HG03469 (cell line): ENCODE data around the gene TTC7B.

ENCODE experiments used
- ATAC-seq: cut with Tn5 transposase; IDR thresholded peaks from one replicate; pipeline ENCODE4 v1.9.1; 2021; ENCODE audit warnings: mild to moderate bottlenecking, moderate library complexity, moderate number of reproducible peaks; ENCODE audit not compliant: unreplicated experiment

The TTC7B gene

DNA sequence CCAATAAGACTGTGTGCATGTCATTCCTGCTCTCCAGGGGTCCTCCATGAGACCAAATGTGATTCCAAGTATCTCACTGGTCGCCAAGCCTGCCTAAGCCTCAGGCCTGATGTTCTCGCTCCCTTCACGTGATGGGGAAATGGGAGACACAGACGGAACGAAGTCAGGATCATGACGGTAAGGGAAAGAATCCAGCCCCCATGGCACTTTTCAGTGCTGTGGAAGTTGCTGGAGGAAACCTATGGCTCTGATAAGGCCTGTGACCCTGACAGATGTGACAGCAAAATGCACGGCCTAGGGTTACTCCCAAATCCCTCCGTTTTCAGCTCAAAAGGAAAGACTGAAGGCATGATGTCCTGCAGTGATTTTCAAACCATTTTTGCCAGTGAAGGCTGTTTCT is 234.5 kb downstream of the TTC7B start:
- no peak for ATAC-seq

DNA sequence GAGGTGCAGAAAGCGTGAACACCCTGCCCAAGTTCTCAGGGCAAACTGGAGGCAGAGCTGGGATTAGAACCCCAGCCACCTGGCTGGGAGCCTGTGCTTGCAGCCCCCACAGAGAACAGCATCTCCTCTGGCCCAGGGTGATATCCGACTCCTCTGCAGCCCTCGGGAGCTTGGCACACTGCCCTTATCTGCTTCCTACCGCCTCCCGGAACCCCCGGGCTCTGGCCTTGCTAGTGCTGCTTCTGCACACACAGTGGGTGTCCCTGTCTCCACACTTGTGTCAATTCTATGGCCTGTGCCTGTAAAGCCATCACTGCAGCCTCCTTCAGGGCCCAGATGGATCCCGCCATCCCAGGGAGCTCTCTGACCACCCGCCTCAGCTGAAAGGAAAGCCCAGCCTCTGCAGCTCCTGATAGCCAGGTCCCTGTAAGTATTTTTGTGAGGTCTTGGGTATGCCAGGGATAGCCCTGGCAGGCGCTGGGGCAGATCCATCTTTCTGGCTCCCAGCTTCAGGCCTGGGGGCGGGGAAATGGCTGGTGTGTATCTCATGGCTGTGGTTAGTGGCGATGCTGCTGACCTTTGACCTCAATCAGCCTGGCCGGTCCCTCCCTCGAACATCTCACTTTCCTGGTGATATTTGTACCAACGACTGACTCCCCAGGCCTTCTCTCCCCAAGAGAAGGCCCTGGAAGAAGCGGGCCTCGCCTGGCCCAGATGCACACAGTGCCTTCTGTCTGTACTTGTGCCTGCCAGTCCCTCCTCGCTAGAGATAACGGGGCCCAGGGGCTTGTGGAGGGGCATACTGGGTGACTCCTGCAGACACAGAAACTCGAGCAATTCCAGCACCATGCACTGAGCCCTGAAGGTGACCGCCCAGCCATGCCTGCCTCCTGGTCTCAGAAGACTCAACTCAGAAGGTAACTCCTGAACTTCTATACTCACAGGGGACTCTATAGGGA is 235.6 kb downstream of the TTC7B start:
- no peak for ATAC-seq

DNA sequence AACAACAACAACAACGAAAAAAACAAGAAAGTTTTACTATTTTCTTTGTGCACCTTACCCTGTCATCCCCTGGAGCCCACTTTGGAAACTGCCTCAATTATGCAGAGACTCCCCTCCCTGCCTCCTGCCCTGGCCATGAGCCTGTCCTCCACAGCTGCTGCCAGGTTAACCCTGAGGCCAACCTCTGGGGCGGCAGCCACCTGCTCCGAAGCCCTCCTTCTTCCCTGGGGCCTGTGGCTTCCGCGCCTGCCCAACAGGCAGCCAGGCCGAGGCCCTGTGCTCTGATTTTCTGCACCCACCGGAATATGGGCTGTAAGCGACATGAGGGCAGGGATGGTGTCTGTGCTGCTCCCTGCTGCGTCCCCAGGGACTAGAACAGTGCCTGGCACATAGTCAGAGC is 236.4 kb downstream of the TTC7B start:
- no peak for ATAC-seq

DNA sequence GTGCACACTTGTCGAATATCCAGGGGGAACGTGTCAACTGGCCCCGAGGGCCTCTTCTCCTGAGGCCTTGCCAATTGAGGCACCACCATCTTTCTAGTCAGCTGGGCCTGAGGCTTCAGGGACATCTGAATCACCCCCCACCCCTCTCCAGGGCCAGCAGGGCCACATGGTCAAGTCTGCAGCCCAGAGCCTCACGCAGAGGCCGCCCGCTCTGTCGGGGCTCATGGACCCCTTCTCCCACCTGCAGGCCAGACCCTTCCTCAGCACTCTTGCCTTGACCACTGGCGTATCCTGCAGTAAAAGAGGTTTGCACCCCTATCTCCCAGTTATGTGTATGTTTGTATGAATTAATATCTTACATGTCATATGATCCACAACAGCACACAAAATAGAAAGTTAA is 237.1 kb downstream of the TTC7B start:
- no peak for ATAC-seq

DNA sequence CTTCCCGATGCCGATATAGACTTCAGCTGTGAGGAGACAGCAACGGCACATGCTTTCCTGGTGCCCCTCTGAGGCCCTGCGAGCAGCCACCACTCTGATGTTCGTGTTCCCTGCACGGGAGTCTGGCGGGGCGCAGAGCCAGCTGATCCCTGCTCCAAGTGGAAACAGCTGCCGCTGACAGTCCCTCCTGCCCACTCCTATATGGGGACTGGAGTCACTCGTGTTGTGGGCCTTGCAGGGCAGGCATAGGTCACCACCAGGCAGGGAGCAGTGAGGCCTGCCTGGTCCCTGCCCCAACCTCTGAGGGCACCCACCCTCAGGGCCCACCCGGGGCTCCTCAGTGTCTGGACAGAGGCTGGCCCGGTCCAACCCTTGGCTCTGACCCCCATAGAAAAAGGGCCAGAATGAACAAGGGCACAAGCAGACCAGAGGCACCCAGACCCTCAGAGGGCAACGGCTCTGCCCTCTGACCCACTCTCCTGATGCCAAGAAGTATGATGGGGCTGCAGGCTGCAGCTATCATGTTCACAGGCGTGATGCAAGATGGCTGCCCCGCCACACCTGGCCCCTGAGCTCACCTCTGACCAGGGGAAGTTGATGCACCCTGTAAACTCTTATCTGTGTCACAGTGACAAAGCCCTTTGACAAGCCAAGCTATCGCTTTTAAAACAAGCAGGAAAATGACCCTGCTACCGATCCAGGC is 237.8 kb downstream of the TTC7B start:
- no peak for ATAC-seq

DNA sequence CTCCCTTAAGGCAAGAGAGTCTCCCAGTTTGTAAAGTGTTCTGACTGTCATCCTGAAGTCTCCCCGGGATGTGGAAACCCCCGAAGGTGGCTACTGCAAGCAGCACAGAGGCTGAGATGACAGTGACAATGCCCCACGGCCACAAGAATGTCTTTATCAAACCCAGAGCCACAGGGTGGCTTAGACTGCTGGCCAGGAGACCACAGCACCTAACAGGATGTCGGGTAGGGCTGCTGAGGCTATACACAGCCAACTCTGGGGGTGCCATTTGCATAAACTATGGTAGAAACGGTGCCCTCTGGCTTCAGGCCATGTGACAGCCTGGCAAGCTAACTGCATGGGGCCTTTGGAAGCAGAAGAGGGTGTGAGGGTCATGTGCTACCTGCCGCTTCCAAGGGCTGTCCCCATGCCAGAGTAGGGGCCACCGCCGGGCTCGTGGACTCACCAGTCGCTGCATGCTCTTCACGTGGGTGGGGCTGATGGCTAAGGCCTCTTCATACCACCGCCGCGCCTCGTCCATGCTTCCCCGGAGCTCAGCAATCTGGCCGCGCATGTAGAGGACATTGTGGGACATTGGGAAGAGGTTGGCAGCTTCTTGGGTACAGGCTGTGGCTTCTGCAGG is 238.5 kb downstream of the TTC7B start:
- no peak for ATAC-seq

DNA sequence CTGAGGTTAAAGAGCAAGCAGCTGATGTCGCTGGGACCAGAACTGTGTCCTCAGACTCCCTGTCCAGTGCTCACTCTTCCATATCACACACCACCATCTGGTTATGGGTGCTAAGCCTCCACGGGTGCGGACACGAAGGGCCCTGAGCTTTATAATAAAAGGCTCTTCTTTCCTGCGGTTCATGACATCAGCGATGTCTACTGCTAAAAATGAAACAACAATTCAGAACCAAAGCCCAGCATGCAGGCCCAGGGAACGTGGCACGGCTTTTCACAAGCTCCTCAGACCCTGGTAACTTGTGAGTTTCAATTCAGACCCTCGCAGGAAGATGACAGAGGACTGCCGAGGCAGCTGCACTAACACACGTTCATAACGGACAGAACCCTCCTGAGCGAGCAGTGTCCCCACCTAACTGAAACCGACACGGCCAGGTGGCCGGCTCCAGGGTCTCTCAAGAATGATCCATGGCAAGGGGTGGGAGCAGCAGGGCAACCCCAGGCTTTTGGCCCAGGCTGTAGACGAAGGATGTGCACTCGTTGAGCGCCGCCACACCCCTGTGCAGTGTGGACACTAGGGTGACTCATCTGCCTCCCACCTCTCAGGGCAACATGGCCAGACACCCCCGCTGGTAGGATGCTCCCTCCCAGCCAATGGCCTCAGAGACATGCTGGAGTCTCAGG is 239.1 kb downstream of the TTC7B start:
- ATAC-seq, result no peak

DNA sequence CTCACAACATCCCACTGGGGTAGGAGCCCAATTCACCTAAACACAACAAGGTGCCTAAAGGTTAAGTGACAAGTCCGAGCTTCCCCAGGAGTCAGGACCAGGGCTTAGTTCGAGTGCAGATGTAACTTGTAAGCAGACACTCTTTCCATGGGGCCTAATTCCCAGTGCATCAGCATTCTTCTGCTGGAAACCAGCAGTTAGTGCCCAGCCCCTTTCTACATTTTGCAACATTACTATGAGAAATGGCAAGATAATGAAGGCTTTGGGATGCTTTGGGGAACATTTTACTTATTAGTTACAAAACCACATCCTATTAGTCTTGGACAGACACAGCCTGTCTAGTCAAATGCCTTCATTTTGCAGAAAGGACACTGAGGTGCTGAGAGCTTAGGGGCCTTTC is 239.6 kb downstream of the TTC7B start:
- ATAC-seq, result no peak

DNA sequence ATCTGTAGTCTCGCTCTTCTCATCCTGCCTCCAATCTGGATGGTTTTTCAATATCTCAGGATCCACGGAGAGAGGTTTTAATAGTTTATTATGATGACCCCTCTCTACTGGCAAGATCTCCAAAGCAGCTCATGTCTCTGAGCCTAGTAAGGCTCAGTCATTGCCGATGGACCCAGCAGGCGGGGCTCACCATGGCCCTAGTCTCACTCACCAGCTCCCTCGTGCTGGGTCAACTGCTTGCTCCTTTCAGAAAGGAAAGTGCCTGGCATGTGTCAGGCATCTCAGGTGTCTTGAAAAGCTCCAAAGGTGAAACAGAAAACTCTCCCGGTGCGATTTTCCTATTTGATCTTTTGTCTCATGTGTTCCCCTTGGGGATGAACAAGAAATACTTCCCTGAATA is 240.4 kb downstream of the TTC7B start:
- ATAC-seq, result no peak

DNA sequence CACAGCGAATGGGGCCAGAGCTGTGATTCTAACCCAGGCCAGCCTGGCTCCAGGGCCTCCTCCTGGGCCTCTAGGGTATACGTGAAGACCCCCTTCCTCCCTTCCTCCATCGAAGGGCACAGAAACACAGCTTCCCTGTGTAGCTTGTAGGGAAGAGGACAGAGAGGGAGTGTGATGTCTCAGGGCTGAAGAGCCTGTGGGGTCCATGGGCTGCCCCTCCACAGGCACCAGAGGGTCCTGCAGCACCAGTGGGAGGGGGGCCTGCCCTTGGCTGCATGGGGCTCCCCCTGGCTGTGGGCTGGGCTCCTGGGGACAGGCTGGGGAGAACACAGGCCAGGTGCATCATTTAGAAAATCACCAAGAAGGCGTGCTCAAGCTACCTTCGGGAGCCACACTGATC is 240.9 kb downstream of the TTC7B start:
- no peak for ATAC-seq

DNA sequence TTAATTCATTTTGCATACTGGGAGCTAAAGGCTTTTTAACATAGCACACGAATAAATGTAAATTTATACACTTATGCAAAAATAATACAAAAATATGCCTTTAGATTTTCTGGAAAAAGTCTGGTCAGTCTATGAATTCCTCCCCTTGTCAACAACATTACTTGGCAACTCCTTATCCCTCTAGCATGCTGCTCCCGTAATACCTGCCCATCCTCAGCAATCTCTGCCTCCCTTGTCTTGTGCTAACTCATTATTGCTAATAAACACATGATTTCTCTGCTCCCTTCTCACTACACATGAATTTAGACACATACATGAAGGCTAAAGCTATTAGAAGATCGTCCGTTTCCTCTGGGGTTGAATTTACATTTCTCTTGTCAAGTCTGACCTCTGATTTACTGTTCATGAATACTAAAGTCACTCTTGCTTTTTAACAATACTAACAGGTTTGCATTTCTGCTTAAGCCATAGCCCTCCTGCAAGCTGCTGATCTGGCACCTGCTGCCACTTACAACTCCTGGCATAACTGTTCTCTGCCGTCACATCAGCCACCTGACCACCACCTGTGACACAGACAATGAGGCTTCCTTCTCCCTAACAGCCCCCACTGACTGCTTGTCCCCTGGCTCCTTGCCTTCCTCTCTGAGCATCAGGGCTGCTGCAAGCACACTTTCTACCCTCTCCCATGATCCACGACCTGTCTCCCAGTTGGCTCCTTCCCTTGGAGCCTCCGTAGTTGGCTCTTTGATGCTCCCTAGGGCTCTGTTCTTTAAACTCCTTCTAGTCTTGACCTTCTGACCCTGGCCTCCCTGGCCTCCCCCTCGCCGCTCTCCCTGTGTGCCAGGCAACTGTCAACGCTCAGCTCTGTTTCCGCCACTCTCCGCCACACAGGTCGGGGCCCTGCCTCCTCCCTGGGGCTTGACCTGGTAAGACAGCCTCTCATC is 241.8 kb downstream of the TTC7B start:
- no peak for ATAC-seq

DNA sequence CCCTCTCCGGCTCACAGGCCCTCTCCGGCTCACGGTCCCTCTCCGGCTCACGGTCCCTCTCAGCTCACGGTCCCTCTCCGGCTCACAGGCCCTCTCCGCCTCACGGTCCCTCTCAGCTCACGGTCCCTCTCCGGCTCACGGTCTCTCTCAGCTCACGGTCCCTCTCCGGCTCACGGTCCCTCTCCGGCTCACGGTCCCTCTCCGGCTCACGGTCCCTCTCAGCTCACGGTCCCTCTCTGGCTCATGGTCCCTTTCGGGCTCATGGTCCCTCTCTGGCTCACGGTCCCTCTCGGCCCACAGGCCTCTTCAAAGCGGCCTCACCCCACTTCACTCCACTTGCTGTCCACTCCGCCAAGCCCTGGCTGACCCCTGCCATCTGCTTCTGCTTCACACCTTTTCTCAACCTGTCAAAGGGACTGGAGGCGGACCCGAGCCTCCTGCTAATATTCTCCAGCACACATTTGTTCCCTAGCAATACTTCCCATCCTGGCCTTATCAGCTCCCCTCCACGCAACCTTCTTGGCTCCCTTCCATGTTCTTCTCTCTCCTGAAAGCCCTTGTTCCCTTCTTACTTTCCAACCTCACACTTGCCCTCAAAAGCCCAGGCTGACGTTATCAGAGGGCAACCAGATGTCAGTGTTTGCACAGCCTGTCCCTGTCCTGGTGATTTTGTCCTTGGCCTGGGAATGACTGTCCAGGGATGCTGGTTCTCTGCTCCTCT is 242.7 kb downstream of the TTC7B start:
- ATAC-seq, result no peak

DNA sequence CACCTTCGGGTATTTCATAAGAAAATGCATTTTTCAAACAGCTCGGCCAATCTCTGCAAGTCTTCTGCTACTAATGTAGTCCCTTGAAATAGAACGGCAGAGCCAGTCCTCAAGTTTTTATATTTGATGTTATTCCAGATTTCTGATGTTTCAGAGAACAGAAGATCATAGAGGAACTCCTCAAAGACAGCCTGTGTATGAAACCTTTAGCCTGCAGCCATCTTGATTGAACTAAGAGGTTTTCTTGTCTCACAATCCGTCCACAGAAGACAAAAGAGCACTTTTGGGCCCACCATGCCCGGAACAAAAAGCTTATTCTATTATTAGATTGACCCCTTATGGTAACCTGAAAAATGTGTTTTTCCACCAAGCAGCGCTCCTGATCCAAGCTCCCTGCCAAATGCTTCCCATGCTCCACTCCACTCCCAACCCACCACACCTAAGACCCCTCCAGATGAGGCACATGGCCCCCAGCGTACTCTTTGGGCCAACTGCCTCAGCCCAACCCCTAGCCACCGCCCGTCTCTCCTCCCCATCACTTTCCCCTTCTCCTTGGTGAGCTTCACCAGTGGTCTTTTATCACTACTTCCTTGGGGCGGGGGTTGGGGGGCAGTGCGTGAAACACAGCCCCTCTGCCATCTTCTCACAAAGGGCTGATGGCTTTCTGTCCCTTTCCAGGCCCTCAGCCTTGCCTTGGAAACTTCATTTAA is 243.6 kb downstream of the TTC7B start:
- ATAC-seq, result no peak

DNA sequence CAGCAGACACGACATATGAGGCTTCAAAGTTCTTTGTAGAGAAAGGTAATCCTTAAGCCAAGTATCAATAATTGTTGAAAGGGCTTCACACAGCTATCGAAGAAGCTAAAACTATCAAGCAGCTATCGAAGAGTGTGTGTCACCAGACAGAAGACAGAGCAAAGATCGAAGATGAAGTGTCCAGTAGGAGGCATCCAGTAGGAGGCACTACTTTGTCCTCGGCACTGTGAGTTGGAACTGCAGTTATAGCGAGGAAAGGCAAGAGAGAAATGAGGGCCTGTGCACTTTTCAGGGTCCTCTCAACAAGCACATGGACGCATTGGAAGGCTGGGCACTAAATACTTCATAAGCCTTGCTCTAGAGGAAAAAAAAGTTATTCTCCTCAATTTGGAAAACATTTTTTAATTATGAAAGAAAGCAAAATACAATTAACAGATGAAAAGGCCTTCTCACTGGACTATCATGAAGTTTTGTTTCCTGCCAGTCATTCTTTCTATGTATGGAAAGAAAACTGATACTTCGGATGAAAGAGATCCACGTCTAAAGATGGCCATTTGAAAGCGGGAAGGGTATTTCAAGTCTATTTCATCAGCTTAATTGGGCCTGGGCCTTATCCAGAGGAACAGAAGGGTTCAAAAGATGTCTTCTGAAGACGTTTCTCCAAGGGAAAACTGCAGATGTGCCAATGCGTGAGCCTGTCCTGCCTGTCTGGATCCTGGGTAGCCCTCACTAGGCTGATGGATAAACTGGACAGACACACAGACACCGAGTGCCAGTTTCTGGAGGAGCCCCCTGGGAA is 244.9 kb downstream of the TTC7B start:
- no peak for ATAC-seq

DNA sequence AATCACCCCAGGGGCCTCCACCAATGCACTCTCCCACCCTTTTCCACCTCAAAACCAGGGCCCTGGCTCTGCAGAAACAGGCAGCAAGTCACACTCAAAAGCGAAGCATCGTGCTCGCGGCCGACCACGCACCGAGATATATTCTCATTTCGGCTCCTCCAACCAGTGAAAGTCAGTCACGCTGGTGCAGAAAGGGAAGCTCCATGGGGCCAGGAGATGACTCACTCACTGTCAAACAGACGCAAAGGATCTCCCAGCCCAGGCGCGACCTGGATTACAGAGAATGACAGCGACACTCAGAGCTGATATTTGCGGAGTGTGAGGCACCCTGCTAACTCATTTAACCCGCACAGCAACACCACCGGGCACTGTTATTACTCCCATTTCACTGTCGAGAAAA is 245.8 kb downstream of the TTC7B start:
- no peak for ATAC-seq

DNA sequence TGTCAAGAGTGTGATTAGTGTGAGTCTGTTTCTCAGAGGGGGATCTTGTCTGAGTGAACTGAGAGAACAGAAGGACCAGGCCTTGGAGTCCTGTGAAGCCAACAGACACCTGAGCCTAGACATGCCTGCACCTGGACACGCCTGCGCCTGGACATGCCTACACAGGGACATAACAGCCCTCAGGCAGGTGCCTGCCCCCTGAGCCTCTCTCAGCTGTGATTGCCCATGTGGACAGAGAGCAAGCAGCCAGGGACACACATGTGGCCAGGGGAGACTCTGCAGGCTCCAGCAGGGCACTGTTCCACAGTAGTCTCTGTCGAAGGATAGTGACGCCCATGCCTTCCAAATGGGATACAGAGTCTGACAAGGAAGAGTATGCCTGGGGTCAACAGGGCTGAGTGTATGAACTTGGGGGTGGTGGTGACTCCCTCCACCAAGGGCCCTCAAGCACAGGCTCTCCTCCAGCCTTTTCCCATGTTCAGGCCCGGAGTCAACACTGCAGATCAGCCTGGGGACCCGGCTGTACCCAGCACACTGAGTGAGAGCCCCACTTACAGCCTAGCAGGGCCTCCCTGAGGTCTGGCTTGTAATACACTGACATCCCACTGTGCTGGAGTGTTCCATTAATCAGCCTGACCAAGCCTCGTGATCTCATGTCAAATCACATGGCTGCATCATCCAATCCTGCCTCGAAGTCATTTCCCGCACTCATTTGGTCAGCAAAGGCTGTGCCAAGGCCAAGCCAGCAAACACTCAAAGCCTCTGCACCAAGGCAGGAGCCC is 246.4 kb downstream of the TTC7B start:
- ATAC-seq, result no peak

DNA sequence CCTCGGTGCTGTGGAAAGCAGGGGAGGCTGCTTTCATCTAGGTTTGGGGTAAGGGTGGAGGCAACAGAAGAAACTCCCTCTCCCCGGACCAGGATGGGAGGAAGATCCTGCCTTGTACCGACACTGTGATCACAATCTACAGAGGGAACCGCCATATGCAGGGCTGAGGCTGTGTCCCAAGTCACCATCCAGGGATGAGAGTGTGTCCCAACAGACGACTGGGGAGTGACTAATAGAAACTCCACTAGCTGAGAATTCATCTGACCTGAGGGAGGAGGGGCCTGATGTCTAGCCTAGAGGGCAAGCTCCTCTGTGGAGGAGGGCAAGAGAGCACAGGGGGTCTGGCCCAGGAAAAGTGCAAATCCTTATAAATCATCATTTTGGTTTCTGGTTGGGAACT is 247.0 kb downstream of the TTC7B start:
- no peak for ATAC-seq
